Ammon's horn (tissue), 1 donor: ENCODE results near the gene LRRC1.

Source experiments
- DNase-seq: peaks from one replicate; pipeline ENCODE4 v3.0.0-alpha.2; 2016; ENCODE audit warnings: low spot score

Gene LRRC1

DNA sequence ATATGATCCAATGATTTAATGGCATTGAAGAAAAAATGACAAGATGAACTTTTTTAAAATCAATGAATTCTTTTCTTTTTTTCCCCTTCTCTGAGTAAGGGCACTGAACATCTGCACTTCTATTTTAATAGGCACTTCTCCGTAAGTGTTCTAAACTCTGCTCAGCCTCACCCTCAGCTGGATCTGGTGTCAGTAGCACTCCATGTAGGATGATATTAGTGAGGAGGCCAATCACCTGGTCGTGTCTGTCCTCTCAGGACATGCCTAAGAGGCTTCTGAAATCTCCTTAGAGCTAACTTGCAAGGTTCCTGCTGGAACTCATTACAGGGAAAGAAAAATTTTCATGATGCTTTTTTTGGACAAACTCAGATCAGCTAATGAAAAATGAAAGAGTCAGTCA is 167.8 kb downstream of the LRRC1 start:
- DNase-seq = no peak

DNA sequence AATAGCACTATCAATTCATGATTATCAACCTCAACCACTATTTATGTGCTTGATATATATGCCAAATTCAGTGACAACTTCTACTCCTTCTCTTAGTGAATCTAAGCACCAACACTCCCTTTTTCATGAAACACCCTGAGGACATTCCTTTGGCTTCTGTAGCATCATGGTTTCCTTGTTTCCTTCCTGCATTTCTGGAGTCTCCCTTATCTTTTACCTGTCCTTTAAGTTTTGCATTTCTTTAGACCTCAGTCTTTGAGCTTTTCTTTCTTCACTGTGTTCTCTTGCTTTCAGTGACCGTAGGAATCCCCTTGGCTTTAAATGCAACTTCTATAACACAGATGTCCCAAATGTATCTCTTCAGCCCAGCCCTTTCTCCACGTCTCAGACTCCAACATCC is 172.6 kb downstream of the LRRC1 start:
- DNase-seq = no peak
